Forelimb muscle (tissue), 1 donor: Measurements from ENCODE around the gene STXBP2. TPM values are rescaled to one million over a fixed set of nuclear protein-coding genes. Genes with fewer than 3 reads are reported as not detected.

ENCODE experiments used
- DNase-seq: peaks from one replicate; pipeline ENCODE4 v3.0.0-alpha.2; 2013; ENCODE audit warnings: low read depth
- polyA plus RNA-seq: library from polyadenylated mRNA; unstranded; fragments of 120-200 nt; gene quantifications from one replicate; pipeline ENCODE4 v1.2.1, GENCODE V29; 2013; ENCODE audit not compliant: insufficient read length

STXBP2 gene
- polyA plus RNA-seq, 1 donor: 4.0 TPM

DNA sequence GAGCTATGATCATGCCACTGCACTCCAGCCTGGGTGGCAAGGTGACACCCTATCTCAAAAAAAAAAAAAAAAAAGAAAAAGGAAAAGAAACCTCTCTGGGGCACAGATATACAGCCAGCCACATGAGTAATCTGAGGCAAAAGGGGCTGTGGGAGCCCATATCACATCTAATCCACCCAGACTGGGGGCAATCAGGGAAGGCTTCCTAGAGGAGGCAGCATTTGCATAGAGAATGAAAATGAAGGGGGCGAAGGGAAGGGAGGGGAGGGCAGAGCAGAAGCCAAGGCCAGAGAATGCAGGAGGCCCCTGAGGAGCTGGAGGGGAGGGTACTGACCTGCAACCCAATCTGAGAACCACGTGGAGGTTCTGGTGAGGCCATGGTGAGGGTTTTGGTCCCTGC, 13.2 kb downstream of the STXBP2 start:
- DNase-seq: no peak

DNA sequence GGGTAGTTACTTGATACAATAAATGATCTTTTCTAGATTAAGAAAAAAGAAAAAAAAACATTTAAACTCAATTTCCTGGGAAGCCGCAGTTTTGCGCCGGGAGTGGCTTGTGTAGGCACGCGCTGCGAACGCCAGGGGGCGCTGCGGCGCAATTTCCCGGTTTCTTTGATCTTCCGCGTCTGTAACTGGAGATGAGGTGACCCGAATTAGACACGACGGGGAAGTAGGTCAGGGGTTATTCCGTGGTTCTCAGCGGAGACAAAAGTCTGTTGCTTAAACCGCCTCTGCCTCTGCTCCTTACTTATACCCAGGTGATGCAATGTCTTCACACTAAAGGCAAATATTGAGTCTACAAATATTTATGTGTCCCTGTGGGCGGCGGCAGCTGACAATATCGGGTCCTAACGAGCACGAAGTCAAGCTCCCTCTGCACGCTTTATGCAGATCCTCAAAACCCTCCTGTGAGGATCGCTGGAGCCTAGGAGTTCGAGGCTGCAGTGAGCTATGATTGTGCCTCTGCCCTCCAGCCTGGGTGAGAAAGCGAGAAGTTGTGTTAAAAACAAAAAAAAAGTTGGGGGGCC, 15.2 kb downstream of the STXBP2 start:
- peak; percentile 52 for DNase-seq

DNA sequence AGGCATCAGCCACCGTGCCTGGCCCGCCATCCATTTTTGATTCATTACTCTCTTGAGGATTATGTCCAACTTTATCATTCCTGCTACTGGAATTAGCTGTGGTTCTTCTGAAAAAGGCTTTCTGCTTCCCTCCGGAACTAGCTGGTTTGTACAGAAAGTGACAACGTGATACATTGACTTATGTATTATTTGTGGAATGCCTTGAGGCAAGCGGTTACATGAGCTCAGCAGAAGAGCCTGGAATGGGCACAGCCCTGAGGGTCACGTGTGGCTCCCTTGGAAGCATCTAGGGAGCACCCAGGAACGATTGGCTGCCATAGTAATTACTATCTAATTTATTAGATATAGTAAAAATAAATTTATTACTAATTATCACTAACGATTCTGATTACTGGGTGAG, 17.5 kb downstream of the STXBP2 start:
- DNase-seq: no peak

DNA sequence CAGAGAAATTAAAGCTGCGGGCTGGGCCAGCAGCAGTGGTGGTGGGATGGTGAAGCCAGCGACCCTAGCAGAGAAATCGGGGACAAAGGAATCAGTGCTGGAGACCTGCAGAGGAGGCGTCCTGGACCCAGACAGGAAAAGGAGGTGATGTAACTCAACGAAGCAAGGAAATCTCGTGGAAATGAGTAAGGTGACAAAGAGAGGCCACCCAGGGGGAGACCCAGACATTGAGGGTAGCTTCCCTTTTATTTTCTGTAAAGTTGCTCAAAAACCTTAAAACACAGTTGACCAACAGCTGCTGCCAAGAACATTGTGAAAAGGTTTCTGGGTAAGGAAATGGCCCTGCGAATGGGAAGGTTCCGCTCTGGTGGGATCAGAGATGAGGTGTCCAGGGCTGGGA, 18.7 kb downstream of the STXBP2 start:
- no peak for DNase-seq

DNA sequence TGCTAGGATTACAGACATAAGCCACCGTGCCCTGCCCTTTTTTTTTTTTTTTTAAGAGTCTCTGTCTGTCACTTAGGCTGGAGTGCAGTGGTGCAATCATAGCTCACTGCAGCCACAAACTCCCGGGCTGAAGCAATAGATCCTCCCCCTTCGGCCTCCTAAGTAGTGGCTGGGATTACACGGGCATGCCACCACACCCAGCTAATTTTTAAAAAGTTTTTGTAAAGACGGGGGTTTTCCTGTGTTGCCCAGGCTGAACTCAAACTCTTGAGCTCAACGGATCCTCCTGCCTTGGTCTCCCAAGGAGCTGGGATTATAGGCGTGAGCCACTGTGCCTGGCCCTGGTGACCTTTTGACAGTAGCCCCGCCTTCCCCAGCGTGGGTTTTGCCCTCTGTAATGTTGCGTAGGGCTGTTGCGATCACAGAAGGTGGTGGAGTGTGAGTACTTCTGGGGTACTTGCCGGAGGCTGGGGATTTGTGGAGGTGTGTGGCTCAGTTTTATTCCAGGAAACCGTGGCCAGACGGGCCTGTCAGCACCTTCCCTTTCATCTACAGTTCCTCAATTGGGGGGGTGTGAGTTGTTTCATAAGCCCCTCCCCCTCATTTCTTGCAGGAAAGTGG, 20.3 kb downstream of the STXBP2 start:
- DNase-seq: no peak

DNA sequence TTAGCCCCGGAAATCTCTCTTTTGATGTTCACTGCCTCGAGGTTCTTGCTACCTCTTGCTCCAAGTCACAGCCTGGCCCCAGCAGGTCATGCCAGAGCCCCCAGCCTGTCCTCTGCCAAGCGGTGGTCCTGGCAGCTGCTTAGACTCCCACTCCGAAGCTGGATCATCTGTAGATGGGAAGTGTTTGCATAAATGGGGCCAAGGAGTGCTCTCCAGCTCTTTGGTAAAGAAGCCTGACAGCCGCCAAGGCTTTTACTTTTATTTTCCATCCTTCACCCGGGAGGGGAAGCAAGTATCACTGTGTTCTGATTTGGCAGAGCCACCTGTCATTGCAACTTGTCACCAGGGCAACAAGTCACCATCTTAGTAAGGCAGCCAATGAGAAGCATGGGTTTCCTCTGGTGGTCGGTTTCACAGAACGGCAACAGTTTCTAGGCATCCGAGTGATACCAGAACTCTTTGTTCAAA, 21.3 kb downstream of the STXBP2 start:
- no peak for DNase-seq

DNA sequence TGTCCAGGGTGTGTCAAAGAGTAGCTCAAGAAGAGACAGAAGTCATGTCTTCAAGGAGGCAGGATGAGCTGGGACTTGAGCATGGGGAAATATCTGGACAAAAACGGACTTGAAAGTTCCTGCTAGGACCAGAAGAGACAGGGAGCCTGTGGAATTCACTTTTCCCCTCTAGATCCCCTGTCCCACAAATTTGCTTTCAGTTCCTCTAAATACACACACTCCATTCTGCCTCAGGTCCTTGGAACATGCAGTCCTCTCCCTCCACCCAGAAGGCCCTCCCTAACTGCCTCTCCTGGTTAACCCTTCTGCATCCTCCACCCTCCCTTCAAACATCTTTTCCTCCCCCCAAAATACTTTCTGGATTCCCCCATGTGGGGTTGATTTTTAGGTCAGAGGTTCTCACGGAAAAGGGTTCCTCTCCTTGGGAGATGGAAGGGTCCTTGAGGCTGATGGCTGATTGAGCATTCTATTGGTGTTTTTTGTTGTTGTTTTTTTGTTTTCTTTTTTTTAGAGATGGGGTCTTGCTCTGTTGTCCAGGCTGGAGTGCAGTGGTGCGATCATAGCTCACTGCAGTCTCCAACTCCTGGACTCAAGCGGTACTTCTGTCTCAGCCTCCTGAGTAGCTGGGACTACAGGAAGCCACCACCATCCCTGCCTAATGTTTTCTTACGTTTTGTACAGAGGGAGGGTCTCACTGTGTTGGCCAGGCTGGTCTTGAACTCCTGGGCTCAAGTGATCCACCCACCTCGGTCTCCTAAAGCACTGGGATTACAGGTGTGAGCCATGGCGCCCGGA, 25.0 kb downstream of the STXBP2 start:
- no peak for DNase-seq

DNA sequence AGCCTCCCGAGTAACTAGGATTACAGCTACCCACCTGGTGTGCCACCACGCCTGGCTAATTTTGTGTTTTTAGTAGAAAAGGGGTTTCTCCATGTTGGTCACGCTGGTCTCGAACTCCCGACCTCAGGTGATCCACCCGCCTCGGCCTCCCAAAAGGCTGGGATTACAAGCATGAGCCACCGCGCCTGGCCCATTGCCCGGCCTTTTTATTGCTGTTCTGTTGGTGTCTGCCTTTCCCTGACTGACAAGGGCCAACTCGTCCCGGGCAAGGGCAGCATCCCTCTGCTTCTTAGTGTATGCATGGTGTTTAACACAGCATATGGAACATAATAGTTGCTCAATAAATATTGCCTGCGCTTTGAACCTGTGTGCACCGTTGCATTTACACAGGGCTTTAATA, 25.7 kb downstream of the STXBP2 start:
- DNase-seq: no peak

DNA sequence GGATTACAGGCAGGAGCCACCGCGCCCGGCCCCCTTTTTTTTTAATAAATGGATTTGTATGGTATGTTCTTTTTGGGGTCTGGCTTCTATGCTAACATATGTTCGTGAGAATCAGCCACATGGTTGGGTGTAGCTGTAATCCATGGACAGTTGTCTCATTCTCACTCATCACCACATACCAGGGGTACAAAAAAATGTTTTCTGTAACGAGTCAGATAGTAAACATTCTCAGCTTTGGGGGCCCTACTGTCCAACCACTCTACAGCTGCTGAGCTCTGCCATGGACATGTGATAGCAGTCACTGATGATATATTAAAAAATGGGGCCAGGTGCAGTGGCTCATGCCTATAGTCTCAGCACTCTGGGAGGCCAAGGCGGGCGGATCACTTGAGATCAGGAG, 26.8 kb downstream of the STXBP2 start:
- DNase-seq: no peak

DNA sequence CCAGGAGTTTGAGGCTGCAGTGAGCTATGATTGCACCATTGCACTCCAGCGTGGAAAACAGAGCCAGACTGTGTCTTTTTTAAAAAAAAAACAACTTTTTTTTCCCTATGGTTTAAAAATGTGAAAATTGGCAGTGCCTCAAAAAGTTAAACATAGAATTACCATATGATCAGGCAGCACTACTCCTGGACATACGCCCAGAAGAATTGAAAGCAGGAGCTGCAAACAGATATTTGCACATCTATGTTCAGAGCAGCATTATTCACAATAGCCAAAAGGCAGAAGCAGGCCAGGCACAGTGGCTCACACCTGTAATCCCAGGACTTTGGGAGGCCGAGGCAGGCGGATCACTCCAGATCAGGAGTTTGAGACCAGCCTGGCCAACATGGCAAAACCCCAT, 28.2 kb downstream of the STXBP2 start:
- peak; percentile 83 for DNase-seq

DNA sequence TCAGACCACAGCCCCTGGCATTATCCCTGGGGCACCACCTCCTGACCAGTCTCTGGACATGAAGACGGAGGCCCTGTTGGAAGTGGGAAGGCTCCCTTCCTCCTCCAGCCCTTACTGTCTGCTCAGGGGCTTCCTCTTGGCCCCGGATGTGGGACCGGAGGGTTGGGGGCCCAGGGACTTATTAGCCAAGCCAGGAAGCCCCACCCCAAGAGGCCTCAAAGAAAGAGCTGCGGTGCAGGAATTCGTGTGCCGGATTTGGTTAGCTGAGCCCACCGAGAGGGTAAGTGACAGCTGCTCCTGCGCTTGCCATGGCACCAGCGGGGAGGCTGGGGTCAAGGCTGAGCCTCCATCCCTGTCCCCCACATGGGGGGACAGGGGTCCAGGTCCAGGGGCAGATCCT, 31.9 kb downstream of the STXBP2 start, which contains the start of gene RETN:
Gene RETN (plus strand): TSS at position 208 of the 400 bp plus-strand sequence. CDS start 278 bp downstream, outside the sequence.
- no peak for DNase-seq

DNA sequence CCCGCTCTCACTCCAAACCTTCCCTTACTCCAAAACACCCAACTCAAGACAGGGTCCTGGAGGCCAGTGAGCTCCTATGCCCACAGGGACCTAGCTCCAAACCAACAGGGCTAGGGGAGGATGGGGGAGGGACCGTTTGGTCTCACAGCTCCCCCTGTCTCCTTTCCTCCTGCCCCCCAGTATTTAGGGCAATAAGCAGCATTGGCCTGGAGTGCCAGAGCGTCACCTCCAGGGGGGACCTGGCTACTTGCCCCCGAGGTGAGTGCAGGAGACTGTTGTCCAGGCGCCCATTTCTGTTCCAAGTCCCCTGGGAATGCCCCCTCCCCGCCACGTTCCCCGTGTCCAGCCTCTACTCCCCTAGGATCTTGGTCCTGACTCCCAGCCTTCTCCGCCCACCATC, 32.7 kb downstream of the STXBP2 start:
- no peak for DNase-seq

DNA sequence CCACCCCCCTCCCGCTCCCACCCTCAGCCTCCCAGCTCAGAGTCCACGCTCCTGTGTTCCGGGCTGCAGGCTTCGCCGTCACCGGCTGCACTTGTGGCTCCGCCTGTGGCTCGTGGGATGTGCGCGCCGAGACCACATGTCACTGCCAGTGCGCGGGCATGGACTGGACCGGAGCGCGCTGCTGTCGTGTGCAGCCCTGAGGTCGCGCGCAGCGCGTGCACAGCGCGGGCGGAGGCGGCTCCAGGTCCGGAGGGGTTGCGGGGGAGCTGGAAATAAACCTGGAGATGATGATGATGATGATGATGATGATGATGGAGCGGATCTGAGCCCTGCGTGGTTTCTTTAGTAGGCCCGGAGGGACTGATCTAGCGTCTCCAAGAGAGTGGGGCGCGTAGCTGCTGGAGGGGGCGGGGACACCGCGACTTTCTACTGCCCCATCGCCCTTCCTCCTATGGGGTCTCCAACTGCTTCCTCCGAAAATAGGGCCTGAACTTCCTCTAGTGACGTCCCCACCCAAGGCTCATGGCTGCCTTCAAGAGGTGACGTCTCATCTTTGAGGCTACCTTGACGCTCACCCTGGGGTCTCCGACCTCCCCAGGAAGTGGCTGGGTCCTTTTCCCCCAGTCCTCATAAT, 33.4 kb downstream of the STXBP2 start:
- DNase-seq: no peak

DNA sequence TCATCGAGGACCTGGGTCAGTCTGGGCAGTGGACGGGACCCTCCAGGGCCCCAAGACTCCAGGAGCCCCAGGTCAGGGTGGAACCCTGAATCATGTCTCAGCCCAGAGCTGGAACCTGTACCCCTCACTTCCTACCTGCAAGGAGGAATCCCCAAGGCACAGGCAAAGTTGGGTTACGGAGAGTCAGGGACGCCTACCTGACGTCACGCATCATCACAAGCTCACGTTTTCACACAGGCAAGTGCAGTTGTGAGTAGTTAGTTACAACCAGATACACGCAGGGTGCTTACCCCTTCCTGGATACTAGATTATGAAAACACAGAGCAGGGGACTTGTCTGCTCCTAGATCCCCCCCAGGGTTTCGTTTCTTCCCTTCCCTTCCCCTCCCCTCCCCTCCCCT, 33.9 kb downstream of the STXBP2 start:
- no peak for DNase-seq

DNA sequence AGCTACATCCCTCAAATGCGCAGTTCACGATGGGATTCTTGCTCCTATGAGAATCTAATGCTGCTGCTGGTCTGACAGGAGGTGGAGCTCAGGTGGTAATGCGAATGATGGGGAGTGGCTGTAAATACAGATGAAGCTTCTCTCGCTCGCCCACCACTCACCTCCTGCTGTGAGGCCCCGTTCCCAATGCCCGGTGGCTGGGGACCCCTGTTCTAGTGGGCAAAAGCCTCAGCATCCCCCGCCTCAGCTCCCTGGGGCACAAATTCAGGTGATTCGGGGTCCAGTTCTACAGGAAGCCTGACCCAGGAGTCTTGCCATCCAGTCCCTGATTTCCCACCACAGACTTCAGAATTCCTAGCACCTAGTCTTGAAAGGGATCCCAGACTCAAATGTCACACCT, 35.6 kb downstream of the STXBP2 start:
- DNase-seq: no peak

DNA sequence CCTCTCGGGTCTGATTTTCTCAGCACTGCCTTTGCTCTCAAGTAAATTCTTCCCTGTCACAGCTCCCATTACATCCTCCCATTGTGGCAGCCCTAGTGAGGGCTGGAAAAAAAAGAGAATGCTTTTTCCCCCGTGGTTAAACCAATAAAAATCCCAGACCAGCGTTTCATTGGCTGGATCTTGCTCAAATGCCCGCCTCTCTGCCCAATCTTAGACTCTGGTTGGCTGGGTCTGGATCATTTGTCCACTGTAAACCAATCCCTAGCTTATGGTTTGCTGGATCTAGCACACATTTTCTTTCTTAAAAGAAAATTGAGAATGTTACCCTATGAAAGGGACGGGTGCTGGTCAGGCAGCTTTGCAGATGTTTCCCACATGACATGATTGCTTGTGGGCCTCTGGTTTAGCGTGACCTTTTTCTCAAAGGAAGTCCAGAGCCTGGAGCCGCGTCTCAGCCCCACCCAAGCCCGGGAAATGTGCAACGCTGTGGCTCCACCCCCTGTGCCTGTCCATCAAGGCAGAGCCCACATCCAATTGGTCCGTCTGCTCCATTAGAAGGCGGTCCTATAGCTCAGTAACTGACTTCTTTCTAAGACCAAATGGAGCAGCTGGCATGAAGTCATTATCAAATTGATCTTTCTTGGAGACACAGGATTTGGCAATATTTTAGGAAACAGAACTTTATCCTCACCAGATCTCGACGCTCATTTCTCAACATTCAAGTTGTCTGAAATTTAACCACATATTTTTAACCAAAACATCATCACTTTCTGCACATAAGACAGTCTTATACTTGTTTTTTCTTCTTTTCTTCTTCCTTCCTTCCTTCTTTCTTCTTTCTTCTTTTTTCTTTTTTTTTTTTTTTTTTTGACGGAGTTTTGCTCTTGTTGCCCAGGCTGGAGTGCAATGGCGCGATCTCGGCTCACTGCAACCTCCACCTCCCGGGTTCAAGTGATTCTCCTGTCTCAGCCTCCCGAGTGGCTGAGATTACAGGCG, 37.4 kb downstream of the STXBP2 start:
- DNase-seq: no peak

DNA sequence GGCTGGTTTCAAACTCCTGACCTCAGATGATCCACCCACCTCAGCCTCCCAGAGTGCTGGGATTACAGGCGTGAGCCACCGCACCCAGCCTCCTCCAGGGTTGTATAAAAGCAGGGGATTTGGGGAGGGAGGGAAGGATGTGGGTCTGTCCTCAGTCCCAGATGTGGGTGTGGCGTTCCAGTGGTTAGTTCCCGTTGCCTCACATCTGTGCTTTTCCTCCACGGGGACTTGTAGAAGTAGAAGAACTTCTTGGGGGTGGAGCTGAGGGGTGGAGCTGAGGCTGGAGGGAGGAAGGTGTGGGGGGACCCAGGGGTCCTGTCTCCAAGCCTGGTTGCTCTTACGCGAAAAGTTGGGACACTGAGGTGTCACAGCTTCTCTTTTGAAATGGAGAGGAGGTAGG, 39.5 kb downstream of the STXBP2 start:
- DNase-seq: no peak

DNA sequence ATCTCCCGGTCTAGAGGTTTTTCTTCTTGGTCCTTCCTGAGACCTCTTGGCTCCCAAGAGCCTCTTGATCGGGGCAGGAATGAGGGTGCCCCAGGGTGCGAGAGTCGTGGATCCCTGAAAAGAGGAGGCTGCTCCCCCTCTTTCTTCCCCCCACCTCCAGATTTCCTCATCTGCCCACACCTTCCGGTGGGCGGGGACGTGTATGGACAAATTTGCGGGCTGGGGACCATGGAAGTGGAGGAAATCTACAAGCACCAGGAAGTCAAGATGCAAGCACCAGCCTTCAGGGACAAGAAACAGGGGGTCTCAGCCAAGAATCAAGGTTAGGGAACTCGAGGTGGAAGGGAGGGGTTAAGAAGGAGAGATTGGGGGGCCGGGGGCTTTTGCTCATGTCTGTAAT, 39.9 kb downstream of the STXBP2 start, which contains the start of gene MCEMP1:
Gene MCEMP1 (plus strand): TSS at position 237 of the 400 bp plus-strand sequence. CDS start 31 bp downstream, at position 268.
- no peak for DNase-seq

DNA sequence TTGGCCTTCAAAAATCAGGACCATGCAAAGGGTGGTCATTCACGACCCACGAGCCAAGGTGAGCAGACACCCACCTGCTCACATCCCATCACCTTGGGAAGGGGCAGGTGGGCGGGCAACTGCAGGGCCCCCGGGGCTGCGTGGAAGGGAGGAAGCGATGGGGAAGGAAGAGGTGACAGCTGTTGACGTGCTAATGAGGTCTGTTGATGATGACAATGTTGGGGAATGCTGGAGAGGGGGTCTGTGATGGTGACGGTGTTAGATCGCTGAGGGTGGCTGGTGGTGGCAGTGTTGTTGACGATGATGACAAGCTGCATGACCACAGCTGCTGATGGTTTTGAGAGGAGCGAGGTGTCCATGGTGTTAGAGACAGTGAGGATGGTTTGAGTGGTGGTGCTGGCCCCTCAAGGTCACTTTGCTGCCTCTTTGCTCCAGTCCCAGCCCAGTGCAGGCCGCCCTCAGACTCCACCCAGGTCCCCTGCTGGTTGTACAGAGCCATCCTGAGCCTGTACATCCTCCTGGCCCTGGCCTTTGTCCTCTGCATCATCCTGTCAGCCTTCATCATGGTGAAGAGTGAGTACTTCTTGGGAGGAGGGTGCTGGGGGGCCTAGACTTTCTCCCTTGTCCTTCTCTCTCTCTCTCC, 40.9 kb downstream of the STXBP2 start:
- no peak for DNase-seq

DNA sequence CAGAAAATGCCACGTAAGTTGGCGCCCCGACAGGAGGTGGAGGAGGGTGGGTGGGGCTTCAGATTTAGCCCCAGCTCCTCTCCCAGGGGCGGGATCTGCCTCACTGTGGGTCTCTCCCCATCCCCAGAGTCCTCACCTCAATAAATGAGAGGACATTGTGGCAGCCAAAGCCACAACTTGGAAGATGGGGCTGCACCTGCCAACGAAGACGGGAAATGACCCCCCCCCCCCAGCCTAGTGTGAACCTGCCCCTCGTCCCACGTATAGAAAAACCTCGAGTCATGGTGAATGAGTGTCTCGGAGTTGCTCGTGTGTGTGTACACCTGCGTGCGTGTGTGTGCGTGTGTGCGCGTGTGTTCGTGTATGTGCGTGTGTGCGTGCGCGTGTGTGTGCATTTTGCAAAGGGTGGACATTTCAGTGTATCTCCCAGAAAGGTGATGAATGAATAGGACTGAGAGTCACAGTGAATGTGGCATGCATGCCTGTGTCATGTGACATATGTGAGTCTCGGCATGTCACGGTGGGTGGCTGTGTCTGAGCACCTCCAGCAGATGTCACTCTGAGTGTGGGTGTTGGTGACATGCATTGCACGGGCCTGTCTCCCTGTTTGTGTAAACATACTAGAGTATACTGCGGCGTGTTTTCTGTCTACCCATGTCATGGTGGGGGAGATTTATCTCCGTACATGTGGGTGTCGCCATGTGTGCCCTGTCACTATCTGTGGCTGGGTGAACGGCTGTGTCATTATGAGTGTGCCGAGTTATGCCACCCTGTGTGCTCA, 42.3 kb downstream of the STXBP2 start:
- no peak for DNase-seq
